Putamen (tissue), 1 donor: ENCODE results near the gene EXOSC6.
"Not testable (repeated sequence)": the region's sequence is repeated elsewhere in the genome, so short reads cannot be mapped to it uniquely, and the experiment has no call there.

ENCODE experiments used
- DNase-seq: peaks from one replicate; pipeline ENCODE4 v3.0.0-alpha.2; 2016; ENCODE audit warnings: low spot score

The EXOSC6 gene

GRCh38 chr16:70198230-70198629, 53.5 kb downstream of the EXOSC6 start:
- DNase-seq, result not testable (repeated sequence)

GRCh38 chr16:70197611-70198010, 54.1 kb downstream of the EXOSC6 start:
- not testable (repeated sequence) for DNase-seq
